Testis (tissue), 2 donors: ENCODE results near the gene DDX25.

Experiments used
- POLR2A ChIP-seq: fragments of 450-650 bp; IDR thresholded peaks from one replicate; pipeline ENCODE4 v1.6.1; 2017; ENCODE audit warnings: antibody characterized with exemption, mild to moderate bottlenecking, moderate library complexity
- TF ChIP-seq, protein P1 (sequence below), 3 experiments: fragments of 450-650 bp in 2 of 3; fragments of 200-600 bp in 1 of 3; sonication (generic) in 1 of 3; IDR thresholded peaks; one replicate each; pipeline ENCODE4 v1.5.1; 2016 to 2019; ENCODE audit warnings: antibody characterized with exemption in 3 of 3, mild to moderate bottlenecking in 2 of 3, moderate library complexity in 1 of 3

DNA sequence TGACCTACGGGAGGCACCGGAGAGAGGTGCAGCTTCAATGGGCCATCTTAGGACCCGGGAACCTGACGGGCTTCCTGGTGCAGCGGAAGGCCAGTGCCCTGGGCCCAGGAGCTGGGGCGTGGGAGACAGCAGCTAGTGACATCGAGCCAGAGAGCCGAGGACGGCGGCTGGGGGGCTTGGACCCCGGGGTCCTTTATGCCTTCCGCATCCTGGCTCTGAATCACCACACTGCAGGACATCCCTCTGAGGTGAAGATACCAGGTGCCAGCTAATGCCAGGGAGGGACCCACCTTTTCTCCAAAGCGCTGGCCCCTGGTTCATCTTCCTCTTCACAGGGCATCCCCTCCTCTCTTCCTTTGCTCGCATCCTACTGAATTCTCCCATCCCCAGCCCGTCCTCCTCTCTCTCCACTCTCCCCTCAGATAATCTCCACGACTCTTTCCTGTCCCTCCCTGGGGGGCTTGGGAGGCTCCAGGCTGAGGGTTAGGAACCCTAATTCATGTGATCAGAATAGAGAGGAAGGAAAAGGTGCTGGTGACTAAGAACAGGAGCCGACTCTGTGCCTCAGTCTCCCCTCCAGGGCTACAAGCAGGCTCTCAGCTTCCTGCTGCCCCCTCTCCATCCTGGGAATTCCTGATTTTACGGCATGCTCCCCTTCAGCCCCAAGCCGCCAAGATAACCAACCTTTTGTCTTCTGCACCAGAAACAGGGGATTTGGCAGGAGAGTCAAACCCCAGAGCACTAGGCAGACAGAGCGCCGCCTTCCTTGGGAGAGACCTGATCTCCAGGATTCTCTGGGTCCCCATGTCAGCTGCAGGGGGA lies 50.0 kb downstream of the DDX25 start:
- TF ChIP-seq, protein P1, sequence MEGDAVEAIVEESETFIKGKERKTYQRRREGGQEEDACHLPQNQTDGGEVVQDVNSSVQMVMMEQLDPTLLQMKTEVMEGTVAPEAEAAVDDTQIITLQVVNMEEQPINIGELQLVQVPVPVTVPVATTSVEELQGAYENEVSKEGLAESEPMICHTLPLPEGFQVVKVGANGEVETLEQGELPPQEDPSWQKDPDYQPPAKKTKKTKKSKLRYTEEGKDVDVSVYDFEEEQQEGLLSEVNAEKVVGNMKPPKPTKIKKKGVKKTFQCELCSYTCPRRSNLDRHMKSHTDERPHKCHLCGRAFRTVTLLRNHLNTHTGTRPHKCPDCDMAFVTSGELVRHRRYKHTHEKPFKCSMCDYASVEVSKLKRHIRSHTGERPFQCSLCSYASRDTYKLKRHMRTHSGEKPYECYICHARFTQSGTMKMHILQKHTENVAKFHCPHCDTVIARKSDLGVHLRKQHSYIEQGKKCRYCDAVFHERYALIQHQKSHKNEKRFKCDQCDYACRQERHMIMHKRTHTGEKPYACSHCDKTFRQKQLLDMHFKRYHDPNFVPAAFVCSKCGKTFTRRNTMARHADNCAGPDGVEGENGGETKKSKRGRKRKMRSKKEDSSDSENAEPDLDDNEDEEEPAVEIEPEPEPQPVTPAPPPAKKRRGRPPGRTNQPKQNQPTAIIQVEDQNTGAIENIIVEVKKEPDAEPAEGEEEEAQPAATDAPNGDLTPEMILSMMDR (IDR thresholded peaks at IDR 0.05): no peak
- TF ChIP-seq POLR2A: no peak
